KMS-11 (cell line): ENCODE data around the gene AADACL4.

ENCODE experiments used
- H2AFZ ChIP-seq: fragments of 200-600 bp; sonication (generic); 2 replicates; pipeline ENCODE4 v1.6.1; 2016; ENCODE audit warnings: antibody characterized with exemption, mixed run types, low read depth
- H3K27ac ChIP-seq: fragments of 200-600 bp; sonication (generic); 2 replicates; pipeline ENCODE4 v1.6.1; 2016; ENCODE audit warnings: mild to moderate bottlenecking, mixed run types
- H3K27me3 ChIP-seq: fragments of 200-600 bp; sonication (generic); 2 replicates; pipeline ENCODE4 v1.6.1; 2017; ENCODE audit warnings: mild to moderate bottlenecking, low read depth, mixed run types, moderate library complexity; ENCODE audit not compliant: insufficient read depth
- H3K36me3 ChIP-seq: fragments of 200-600 bp; sonication (generic); 2 replicates; pipeline ENCODE4 v1.6.1; 2017; ENCODE audit warnings: mild to moderate bottlenecking, mixed run types; ENCODE audit not compliant: insufficient read depth
- H3K4me1 ChIP-seq: fragments of 200-600 bp; sonication (generic); 2 replicates; pipeline ENCODE4 v1.6.1; 2016; ENCODE audit warnings: mild to moderate bottlenecking, low read depth, mixed run types; ENCODE audit not compliant: poor library complexity, severe bottlenecking
- H3K4me2 ChIP-seq: fragments of 200-600 bp; sonication (generic); 2 replicates; pipeline ENCODE4 v1.7.0; 2016; ENCODE audit warnings: mild to moderate bottlenecking, mixed run types
- H3K4me3 ChIP-seq: fragments of 200-600 bp; sonication (generic); IDR thresholded peaks from 2 replicates; pipeline ENCODE4 v1.6.1; 2017; ENCODE audit warnings: low read depth, low read length, mixed read lengths; ENCODE audit not compliant: insufficient read depth
- H3K79me2 ChIP-seq: fragments of 200-600 bp; sonication (generic); 2 replicates; pipeline ENCODE4 v1.6.1; 2016; ENCODE audit warnings: low read depth, mixed run types; ENCODE audit not compliant: insufficient read depth
- H3K9ac ChIP-seq: fragments of 200-600 bp; sonication (generic); 2 replicates; pipeline ENCODE4 v1.6.1; 2016; ENCODE audit warnings: mild to moderate bottlenecking, mixed run types
- H4K20me1 ChIP-seq: fragments of 200-600 bp; sonication (generic); 2 replicates; pipeline ENCODE4 v1.6.1; 2016; ENCODE audit warnings: mild to moderate bottlenecking, mixed run types; ENCODE audit not compliant: insufficient read depth
- TF ChIP-seq, protein P1 (sequence below): fragments of 200-600 bp; sonication (generic); conservative IDR thresholded peaks from 2 replicates; pipeline ENCODE4 v1.6.1; 2017; ENCODE audit warnings: low read depth, mild to moderate bottlenecking, antibody characterized with exemption, low read length, moderate library complexity, mixed read lengths

The AADACL4 gene

DNA sequence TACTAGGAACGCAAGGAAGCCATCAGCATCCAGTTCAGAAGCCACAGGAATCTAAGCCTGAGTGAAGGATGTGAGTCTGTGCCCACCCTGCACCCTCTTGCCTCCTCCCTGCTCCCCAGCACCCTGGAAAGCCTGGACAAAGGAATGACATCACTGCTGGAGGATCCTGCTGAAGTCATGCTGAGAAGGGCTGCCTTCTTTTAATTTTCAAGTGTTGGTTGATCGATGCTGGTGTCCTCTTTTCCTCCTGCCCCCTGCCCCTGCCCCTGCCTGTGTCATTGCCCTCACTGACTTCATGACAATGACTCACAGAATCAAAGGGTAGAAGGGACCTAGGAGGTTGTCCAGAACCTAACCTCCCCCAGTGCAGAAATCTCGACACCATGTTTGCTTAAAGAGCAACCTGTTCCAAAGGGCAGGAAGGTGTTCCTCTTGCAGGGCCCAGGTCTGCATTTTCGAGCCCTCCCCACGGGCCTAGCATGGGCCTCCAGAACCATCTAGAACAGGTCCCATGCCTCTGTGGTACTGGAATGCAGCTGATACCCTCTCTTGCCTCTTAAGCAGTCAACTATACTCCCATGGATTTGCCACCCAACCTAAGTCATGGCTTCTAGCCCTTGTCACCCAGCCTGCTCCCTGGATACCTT is 35.5 kb upstream of the AADACL4 start:
- no peak overlapping the region for H3K4me3 ChIP-seq
- no peaks in the 10 kb centered on the region for H3K36me3 ChIP-seq
- TF ChIP-seq, protein P1, sequence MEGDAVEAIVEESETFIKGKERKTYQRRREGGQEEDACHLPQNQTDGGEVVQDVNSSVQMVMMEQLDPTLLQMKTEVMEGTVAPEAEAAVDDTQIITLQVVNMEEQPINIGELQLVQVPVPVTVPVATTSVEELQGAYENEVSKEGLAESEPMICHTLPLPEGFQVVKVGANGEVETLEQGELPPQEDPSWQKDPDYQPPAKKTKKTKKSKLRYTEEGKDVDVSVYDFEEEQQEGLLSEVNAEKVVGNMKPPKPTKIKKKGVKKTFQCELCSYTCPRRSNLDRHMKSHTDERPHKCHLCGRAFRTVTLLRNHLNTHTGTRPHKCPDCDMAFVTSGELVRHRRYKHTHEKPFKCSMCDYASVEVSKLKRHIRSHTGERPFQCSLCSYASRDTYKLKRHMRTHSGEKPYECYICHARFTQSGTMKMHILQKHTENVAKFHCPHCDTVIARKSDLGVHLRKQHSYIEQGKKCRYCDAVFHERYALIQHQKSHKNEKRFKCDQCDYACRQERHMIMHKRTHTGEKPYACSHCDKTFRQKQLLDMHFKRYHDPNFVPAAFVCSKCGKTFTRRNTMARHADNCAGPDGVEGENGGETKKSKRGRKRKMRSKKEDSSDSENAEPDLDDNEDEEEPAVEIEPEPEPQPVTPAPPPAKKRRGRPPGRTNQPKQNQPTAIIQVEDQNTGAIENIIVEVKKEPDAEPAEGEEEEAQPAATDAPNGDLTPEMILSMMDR = no peak
- H3K4me1 ChIP-seq = no peaks in the 10 kb centered on the region
- H3K27me3 ChIP-seq = peaks cover 4% of the 10 kb centered on the region; the same call in 1 of the 2 replicates
- H3K4me2 ChIP-seq = no peak overlapping the region
- H3K79me2 ChIP-seq = no peaks in the 10 kb centered on the region
- no peaks in the 10 kb centered on the region for H4K20me1 ChIP-seq
- no peak overlapping the region for H3K27ac ChIP-seq
- H2AFZ ChIP-seq = no peak overlapping the region
- no peak overlapping the region for H3K9ac ChIP-seq

DNA sequence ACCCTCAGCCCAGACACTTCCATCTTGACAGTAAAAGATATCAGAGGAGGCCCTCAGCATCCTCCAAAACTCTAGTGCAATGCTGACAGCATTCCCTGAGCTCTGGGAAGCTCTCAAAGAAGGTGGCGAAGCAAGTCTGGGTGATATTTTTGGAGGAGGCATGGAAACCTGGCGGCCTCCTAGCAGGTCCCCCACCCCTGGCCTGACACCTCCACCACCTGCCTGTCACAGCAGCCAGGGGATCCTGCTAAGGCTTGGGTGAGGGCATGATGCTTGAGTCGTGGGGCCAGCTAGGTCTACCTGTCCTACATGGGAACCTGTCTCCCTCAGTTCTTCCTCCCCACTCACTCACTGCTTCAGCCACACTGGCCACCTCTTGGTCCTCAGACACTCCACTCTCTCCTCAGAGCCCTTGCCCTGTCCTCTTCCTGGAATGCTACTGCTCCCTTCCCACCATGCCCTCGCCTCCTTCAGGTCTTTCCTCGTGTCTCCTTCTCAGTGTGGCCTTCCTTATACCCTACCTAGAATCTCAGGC is 34.3 kb upstream of the AADACL4 start:
- no peak overlapping the region for H3K27ac ChIP-seq
- H3K4me3 ChIP-seq = no peak overlapping the region
- no peaks in the 10 kb centered on the region for H3K36me3 ChIP-seq
- no peak overlapping the region for H2AFZ ChIP-seq
- H3K27me3 ChIP-seq = peaks cover 4% of the 10 kb centered on the region; the same call in 1 of the 2 replicates
- TF ChIP-seq, protein P1 = no peak
- H4K20me1 ChIP-seq = no peaks in the 10 kb centered on the region
- no peak overlapping the region for H3K4me2 ChIP-seq
- no peaks in the 10 kb centered on the region for H3K4me1 ChIP-seq
- H3K9ac ChIP-seq = no peak overlapping the region
- H3K79me2 ChIP-seq = no peaks in the 10 kb centered on the region

DNA sequence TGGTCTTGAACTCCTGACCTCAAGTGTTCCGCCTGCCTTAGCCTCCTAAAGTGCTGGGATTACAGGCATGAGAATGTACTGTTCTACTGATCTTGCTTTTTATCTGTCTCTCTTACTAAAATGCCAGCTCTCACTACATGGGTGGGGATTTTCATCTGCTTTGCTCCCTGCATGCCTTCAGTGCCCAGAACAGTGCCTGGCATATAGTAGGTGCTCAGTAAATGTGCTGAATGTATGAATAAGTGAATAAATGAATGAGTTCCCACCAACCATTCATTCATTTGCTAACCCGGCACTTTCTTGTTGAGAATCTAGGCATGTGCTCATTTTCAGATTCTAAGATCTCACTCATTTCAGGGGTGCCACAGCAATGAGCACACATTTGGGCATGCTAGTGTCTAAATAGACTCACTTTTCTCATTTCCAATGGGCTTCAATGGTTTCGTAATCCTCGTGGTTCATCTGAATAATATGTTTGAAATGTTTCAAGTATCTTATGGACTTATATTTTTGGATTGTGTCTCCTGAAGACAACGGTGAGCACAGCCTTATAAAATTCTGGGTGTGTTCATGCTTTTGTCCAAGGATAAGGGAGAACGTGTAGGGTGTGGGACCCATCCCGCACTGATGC is 33.5 kb upstream of the AADACL4 start:
- Histone ChIP-seq H3K27me3 (peaks cover 4% of the 10 kb centered on the region; the same call in 1 of the 2 replicates), H3K79me2 (no peaks in the 10 kb centered on the region), H3K4me1 (no peaks in the 10 kb centered on the region), H3K27ac (no peak overlapping the region), H3K36me3 (no peaks in the 10 kb centered on the region), H3K4me3 (no peak overlapping the region), H3K4me2 (no peak overlapping the region), H2AFZ (no peak overlapping the region), H4K20me1 (no peaks in the 10 kb centered on the region), H3K9ac (no peak overlapping the region)
- TF ChIP-seq, protein P1 = no peak

DNA sequence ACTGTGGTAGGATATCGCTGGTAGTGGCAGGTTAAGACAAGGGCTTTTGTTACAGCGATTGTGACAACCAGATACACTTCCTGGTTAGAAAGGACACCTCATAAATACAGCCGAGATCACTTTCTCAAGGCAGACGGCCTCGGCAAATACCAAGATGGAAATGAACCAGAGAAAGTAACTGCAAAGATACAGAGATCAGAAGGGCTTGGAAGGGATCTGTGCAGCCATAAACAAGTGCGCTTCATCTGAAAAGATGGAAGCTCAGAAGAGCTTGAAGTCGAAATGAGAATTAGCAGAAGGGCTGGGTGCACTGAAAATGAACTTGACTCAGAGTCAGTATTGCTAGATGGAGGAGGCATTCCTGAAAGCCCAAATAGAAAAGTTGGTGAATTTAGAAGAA is 32.9 kb upstream of the AADACL4 start:
- Histone ChIP-seq H2AFZ (no peak overlapping the region), H3K36me3 (no peaks in the 10 kb centered on the region), H4K20me1 (no peaks in the 10 kb centered on the region), H3K27ac (no peak overlapping the region), H3K4me2 (no peak overlapping the region), H3K4me3 (no peak overlapping the region), H3K9ac (no peak overlapping the region), H3K27me3 (peaks cover 4% of the 10 kb centered on the region; the same call in 1 of the 2 replicates), H3K79me2 (no peaks in the 10 kb centered on the region), H3K4me1 (no peaks in the 10 kb centered on the region)
- TF ChIP-seq, protein P1 = no peak
